AG04449 (cell line): ENCODE data around the gene TMEM61.

Experiments used
- CTCF ChIA-PET: fragments of 350-600 bp; formaldehyde crosslinking; extraction: SDS; loops from one replicate; lab custom pipeline; 2021; ENCODE audit warnings: antibody characterized with exemption; lab: Yijun Ruan, JAX
- POLR2A ChIA-PET: fragments of 400-600, 350-600 bp; formaldehyde crosslinking; extraction: SDS; loops from one replicate; lab custom pipeline; 2020; ENCODE audit warnings: antibody characterized with exemption, inconsistent platforms; lab: Yijun Ruan, JAX
- DNase-seq: peaks from one replicate; pipeline ENCODE4 v3.0.0-alpha.2; 2010; ENCODE audit warnings: low read depth, low spot score
- H3K4me3 ChIP-seq: 2 replicates; pipeline ENCODE4 v1.5.1; 2011; ENCODE audit warnings: low read depth, mild to moderate bottlenecking, control low read depth, low read length
- TF ChIP-seq, protein P1 (sequence below): IDR thresholded peaks from one replicate; pipeline ENCODE4 v1.5.1; 2011; ENCODE audit warnings: mild to moderate bottlenecking, moderate library complexity, low read length, control low read depth, inconsistent platforms; ENCODE audit not compliant: insufficient read depth; ENCODE audit errors: missing control alignments

TMEM61 gene

DNA sequence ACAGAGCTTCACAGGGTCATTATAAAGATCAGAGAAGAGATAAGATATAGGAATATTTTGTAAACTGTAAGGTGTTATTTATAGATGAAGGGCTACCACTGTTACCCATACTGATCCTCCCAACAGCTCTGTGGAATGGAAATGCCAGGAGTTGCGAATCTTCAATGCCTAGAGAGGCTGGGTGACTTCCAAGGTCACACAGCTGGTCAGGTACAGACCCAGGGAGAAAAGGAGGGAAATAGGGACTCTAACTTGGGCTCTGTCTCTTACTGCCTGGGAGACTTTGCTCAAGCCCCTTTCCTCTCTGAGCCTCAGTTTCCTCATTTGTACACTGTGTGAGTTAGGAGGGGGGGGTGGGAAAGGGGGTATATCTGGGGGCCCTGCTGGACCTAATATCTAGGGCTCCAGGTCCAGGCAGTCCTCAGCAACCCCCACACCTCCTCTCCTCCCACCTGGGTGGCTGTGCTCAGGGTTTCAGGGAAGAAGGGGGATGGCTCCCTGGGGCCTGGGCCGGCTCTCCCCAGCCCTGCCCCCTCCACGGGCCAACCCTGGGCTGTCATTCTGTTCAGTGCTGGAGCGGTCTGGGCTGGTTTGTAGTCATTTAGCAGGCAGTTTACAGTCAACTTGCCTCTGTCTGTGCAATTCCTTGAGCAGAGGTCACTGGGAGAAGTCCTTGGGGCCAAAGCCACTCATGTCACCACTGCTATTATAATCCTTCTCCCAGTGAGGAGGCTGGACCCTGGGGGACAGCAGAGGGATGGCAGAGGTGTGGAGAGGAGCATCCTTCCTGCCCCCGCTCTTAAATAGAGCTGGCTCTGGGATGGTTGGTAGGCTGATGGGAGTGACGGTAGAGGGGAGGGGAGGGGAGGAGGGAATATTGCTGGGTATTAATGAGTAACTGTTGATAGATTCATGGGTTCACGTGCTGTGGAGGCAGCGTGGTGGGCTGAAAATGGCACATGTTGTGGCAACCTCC lies 20.0 kb downstream of the TMEM61 start:
- POLR2A ChIA-PET = no interaction called here
- TF ChIP-seq, protein P1, sequence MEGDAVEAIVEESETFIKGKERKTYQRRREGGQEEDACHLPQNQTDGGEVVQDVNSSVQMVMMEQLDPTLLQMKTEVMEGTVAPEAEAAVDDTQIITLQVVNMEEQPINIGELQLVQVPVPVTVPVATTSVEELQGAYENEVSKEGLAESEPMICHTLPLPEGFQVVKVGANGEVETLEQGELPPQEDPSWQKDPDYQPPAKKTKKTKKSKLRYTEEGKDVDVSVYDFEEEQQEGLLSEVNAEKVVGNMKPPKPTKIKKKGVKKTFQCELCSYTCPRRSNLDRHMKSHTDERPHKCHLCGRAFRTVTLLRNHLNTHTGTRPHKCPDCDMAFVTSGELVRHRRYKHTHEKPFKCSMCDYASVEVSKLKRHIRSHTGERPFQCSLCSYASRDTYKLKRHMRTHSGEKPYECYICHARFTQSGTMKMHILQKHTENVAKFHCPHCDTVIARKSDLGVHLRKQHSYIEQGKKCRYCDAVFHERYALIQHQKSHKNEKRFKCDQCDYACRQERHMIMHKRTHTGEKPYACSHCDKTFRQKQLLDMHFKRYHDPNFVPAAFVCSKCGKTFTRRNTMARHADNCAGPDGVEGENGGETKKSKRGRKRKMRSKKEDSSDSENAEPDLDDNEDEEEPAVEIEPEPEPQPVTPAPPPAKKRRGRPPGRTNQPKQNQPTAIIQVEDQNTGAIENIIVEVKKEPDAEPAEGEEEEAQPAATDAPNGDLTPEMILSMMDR = no peak
- CTCF ChIA-PET = interaction anchor here (1.3 to 11.0 kb wide), 6 partner anchors 7 to 70 kb away, joined by 3 to 522 read pairs (median 18); no protein-coding TSS in a partner anchor
- no peak for DNase-seq
- no peak overlapping the region for H3K4me3 ChIP-seq

DNA sequence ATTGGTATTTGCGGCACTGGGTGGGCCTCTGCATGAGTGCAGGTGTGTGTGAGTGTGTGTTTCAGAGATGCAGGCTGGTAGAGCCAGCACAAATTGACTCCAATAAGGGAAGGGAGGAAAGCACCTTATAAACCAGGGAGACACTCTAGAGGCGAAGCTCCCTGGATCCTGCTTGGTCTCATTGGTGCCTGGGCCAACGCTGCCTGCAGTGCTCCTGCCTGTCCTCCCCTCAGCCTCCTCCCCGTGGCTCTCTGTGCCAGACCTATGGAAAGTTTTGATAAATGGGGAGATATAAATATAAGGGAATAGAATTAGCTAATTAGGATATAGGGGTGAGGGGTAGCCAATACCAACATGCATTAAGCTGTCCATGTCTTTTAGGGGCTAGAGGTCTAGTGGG lies 20.9 kb downstream of the TMEM61 start:
- DNase-seq = no peak
- ChIA-PET CTCF (interaction anchor here (1.0 to 11.0 kb wide), 7 partner anchors 9 to 71 kb away, joined by 3 to 522 read pairs (median 5); no protein-coding TSS in a partner anchor), POLR2A (no interaction called here)
- H3K4me3 ChIP-seq = no peak overlapping the region
- TF ChIP-seq, protein P1 = no peak

DNA sequence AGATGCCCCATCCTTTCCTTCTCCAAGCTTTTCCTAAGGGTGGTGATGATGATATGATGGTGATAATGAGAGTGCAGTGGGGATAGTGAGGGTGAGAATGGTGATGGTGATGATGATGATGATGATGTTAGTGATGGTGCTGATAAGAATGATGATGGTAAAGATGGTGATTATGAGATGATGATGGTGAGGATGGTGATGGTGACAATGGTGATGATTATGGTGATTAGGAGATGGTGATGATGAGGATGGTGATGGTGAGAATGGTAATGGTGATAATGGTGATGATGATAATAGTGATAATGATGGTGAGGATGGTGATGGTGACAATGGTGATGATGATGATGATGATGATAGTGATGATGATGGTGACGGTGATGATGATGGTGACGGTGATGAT lies 22.3 kb downstream of the TMEM61 start:
- no peak overlapping the region for H3K4me3 ChIP-seq
- no peak for DNase-seq
- TF ChIP-seq, protein P1 = no peak
- ChIA-PET POLR2A (no interaction called here), CTCF (interaction anchor here (0.6 to 11.0 kb wide), 6 partner anchors 11 to 56 kb away, joined by 3 to 522 read pairs (median 8); no protein-coding TSS in a partner anchor)

DNA sequence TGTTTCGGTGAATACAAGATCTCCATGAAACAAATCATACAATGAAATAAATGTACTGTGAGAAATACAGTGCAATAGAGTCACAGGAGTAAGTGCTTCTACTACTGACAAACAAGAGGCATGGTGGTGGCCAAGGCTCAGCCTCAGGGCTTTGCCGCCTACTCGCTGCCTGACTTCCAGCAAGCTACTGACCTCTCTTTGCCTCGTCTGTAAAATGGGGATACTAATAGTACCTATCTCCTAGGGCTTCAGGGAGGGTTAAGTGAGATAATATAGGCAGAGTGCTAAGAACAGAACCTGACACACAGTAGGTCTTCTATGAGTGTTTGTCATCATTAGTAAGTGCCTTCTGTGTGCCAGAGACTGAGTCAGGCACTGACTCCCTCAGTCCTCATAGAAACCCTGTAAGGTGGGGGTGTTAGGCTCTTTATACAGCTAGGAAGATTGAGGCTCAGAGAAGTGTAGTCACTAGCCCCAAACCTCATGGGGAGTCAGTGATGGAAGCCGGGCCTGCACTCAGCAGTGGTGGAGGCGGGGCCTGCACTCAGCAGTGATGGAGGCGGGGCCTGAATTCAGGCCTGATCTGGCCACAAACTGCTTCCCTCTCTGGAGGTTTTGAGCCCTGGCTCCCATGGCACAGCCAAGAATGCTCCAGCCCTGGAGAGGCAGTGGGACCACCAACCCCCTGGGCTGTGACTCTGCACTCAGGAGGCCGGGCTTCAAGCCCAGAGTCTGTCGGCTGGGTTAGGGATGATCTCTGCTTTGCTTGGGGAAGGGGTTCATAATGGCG lies 25.1 kb downstream of the TMEM61 start:
- POLR2A ChIA-PET = no interaction called here
- TF ChIP-seq, protein P1 = no peak
- CTCF ChIA-PET = interaction anchor here (6.5 to 17.8 kb wide), 3 partner anchors 8 to 59 kb away, joined by 59 to 656 read pairs (median 70); partner anchors contain the start of gene BSND
- no peak for DNase-seq
- H3K4me3 ChIP-seq = no peak overlapping the region

DNA sequence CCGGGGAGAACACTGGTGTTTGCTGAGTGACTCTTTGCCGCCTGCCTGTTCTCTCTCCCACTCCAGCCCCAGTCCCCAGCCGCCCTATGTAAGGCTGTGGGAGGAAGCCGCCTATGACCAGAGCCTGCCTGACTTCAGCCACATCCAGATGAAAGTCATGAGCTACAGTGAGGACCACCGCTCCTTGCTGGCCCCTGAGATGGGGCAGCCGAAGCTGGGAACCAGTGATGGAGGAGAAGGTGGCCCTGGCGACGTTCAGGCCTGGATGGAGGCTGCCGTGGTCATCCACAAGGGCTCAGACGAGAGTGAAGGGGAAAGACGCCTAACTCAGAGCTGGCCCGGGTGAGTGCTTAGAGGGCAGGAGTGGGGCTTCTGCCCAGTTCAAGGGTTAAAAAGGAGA lies 26.5 kb downstream of the TMEM61 start:
- no peak overlapping the region for H3K4me3 ChIP-seq
- no peak for DNase-seq
- TF ChIP-seq, protein P1 = no peak
- ChIA-PET POLR2A (no interaction called here), CTCF (interaction anchor here (1.1 to 17.8 kb wide), 8 partner anchors 9 to 60 kb away, joined by 3 to 656 read pairs (median 14); partner anchors contain the start of gene BSND)
